ENCODE results near the gene SLC22A31. TPM values are rescaled to one million over a fixed set of nuclear protein-coding genes. Genes with fewer than 3 reads are reported as not detected.

The SLC22A31 gene
- polyA plus RNA-seq, 1 of the 3 experiments (the other 2 are of a cell fraction): 0.07 TPM

DNA sequence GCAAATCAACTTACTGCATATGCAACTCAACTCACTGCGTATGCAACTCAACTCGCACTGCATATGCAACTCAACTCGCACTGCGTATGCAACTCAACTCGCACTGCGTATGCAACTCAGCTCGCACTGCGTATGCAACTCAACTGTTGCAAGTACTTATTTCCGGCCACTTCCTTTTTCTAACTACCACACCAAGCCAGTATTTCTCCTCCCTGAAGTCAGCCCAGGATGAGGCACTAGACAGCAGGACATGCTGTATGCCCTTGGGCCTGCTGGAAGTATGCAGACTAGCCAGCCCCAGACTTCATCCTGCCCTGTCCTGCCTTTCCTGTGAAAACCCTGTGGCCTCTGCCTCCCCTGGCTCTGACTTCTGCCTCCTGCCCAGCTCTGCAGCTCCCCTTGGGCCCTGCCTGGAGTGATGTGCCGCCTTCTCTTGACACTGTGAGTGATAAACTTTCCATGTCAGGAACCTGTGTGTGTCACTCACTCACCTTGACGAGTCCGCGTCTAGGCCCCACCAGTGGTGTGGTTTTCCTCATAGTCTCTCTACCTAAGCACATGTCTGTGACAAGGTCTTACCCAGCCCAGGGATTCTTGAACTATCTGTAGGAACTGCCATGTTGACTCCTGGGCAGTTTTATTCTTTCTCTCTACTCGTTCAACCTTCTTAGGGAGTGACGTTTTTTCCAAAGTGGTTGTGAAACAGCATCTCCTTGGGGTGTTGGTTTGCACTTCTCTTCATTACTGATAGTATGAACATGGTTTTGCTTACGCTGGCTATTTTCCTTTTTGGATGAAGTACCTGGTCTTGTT lies 33.5 kb upstream of the SLC22A31 start:
- Histone ChIP-seq H3K27ac (ENCODE audit: low read depth in 2 of 2, low read length in 1 of 2) (no peak overlapping the region), H3K4me2 (no peak overlapping the region), H4K20me1 (ENCODE audit: insufficient read depth) (no peaks in the 10 kb centered on the region), H3K4me3 (ENCODE audit: low read depth in 2 of 2, low read length in 1 of 2) (no peak overlapping the region), H3K79me2 (ENCODE audit: insufficient read depth) (no peaks in the 10 kb centered on the region; the same call in 1 of the 2 replicates), H3K4me1 (ENCODE audit: control insufficient read depth in 1 of 2, insufficient read depth in 2 of 2, low read depth in 1 of 2, low read length in 1 of 2) (no peaks in the 10 kb centered on the region), H3K36me3 (replicated peaks in 1 of 2; ENCODE audit: control insufficient read depth in 1 of 2, insufficient read depth in 2 of 2, low read length in 1 of 2) (peaks cover 34 to 40% of the 10 kb centered on the region in 2 experiments), H3K9ac (no peak overlapping the region), H2AFZ (ENCODE audit: low read depth) (no peak overlapping the region), H3K9me2 (no peaks in the 10 kb centered on the region), H3K9me3 (no peaks in the 10 kb centered on the region), H3F3A (replicated peaks; ENCODE audit: insufficient read depth) (no peaks in the 10 kb centered on the region), H3K27me3 (ENCODE audit: insufficient read depth) (no peaks in the 10 kb centered on the region)
- ChIA-PET CTCF (no interaction called here), POLR2A (no interaction called here)
- no peak for TF ChIP-seq GABPA (IDR thresholded peaks at IDR 0.05; ENCODE audit: low read depth)
- no peak for TF ChIP-seq SMC3 (IDR thresholded peaks at IDR 0.05; ENCODE audit: low read depth, low read length)
- no peak for TF ChIP-seq FOXJ3 (CRISPR knock-in tag; IDR thresholded peaks at IDR 0.05)
- 97% methylated on average over 16 of the region's 16 CpGs for WGBS (ENCODE audit: low lambda C conversion rate)
- no peak for DNase-seq

DNA sequence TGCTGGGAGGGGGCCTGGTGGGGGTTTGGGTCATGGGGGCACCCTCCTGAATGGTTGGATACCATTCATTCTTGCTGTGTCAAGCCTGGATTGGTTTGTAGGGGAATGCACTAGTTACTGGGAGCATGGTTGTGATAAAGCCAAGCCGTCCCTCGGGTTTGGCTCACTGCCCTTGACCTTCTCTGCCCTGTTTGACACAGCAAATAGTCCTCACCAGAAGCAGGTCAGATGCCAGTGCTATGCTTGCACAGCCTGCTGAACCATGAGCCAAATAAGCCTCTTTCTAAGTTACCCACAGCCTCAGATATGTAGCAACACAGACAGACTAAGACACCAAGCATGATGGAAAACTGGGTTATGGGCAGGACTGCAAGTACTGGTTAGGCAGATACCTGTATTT lies 31.8 kb upstream of the SLC22A31 start:
- H3K27me3 ChIP-seq (ENCODE audit: insufficient read depth): no peaks in the 10 kb centered on the region
- DNase-seq: no peak
- H4K20me1 ChIP-seq (ENCODE audit: insufficient read depth): no peaks in the 10 kb centered on the region
- H3K9me2 ChIP-seq: no peaks in the 10 kb centered on the region
- no peak overlapping the region for H3K4me2 ChIP-seq
- no peaks in the 10 kb centered on the region for H3F3A ChIP-seq (replicated peaks; ENCODE audit: insufficient read depth)
- peaks cover 15% of the 10 kb centered on the region; the same call in 1 of the 2 replicates for H3K79me2 ChIP-seq (ENCODE audit: insufficient read depth)
- H3K4me1 ChIP-seq (ENCODE audit: control insufficient read depth in 1 of 2, insufficient read depth in 2 of 2, low read depth in 1 of 2, low read length in 1 of 2): no peaks in the 10 kb centered on the region
- H3K36me3 ChIP-seq (replicated peaks in 1 of 2; ENCODE audit: control insufficient read depth in 1 of 2, insufficient read depth in 2 of 2, low read length in 1 of 2): peaks cover 52 to 58% of the 10 kb centered on the region in 2 experiments
- TF ChIP-seq CHD2 (IDR thresholded peaks at IDR 0.05; ENCODE audit: low read length, partially characterized antibody) (no peak), FOSL2 (IDR thresholded peaks at IDR 0.05; ENCODE audit: borderline replicate concordance, low read depth) (no peak), TEAD4 (IDR thresholded peaks at IDR 0.05; ENCODE audit: borderline replicate concordance, insufficient read depth) (no peak), TCF12 (IDR thresholded peaks at IDR 0.05) (no peak), ZBTB33 (IDR thresholded peaks at IDR 0.05; ENCODE audit: borderline replicate concordance, low read depth) (no peak), RCOR1 (IDR thresholded peaks at IDR 0.05; ENCODE audit: low read length) (no peak), CTCF (IDR thresholded peaks at IDR 0.05) (no peak), SIN3A (IDR thresholded peaks at IDR 0.05; ENCODE audit: borderline replicate concordance, low read depth, low read length) (no peak), REST (IDR thresholded peaks at IDR 0.05; ENCODE audit: low read depth, low read length) (no peak), EZH2phosphoT487 (IDR thresholded peaks at IDR 0.05; ENCODE audit: borderline replicate concordance, low read depth) (no peak)
- TF ChIP-seq, protein P1, sequence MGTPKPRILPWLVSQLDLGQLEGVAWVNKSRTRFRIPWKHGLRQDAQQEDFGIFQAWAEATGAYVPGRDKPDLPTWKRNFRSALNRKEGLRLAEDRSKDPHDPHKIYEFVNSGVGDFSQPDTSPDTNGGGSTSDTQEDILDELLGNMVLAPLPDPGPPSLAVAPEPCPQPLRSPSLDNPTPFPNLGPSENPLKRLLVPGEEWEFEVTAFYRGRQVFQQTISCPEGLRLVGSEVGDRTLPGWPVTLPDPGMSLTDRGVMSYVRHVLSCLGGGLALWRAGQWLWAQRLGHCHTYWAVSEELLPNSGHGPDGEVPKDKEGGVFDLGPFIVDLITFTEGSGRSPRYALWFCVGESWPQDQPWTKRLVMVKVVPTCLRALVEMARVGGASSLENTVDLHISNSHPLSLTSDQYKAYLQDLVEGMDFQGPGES (IDR thresholded peaks at IDR 0.05; ENCODE audit: low read depth, low read length): no peak
- ChIA-PET CTCF (no interaction called here), POLR2A (no interaction called here)
- no peak overlapping the region for H3K4me3 ChIP-seq (ENCODE audit: low read depth in 2 of 2, low read length in 1 of 2)
- H3K9ac ChIP-seq: no peak overlapping the region
- H2AFZ ChIP-seq (ENCODE audit: low read depth): no peak overlapping the region
- H3K27ac ChIP-seq (ENCODE audit: low read depth in 2 of 2, low read length in 1 of 2): no peak overlapping the region
- WGBS (ENCODE audit: low lambda C conversion rate): 100% methylated on average over 2 of the region's 2 CpGs
- no peaks in the 10 kb centered on the region; the same call in 1 of the 2 replicates for H3K9me3 ChIP-seq

Data from SK-N-SH (cell line).